Umbilical cord (tissue), 2 donors: ENCODE measurements around the gene TNXB. TPM values are rescaled to one million over a fixed set of nuclear protein-coding genes. Genes with fewer than 3 reads are reported as not detected.
"Not testable (repeated sequence)": the region's sequence is repeated elsewhere in the genome, so short reads cannot be mapped to it uniquely, and the experiment has no call there.

Experiments
- DNase-seq: peaks from one replicate; pipeline ENCODE4 v3.0.0-alpha.2; 2015; ENCODE audit warnings: low spot score
- total RNA-seq: library from RNA; depleted of rRNA; stranded (reverse); fragments of >200 nt; gene quantifications from one replicate; pipeline ENCODE4 v1.2.3, GENCODE V29; 2014; ENCODE audit warnings: low replicate concordance; ENCODE audit not compliant: insufficient read depth

Gene TNXB
- total RNA-seq, 1 donor from 2014 or later: 24.1 TPM

DNA sequence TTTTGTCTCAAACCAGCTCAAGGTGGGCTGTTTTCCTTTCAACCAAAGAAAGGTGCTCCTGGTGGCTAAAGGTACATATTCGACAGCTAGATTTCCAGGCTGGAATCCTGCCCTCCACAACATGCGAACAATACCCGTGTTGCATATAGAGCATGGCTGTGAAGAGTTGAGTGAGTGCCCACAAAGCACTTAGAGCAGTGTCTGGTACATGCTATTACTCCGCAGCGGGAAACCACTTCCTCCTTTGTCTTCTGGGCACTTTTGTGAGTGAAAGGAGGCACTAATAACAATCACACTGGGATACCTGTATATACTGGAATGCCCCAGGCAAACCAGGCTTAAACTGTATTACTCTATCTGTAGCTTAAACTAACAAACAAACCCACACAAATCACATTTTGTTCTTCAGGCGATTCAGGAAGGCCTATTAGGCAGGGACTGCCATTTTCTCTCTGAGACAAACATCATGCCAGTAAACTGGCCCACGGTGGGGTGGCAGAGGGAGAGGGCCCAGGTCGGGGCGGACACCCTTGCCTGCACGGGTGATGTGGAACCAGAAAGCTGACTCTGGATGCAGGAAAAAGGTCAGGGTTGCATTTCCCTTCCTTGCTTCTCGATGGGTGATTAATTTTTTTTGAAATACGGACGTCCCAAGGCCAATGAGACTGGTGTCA is 104.1 kb downstream of the TNXB start:
- DNase-seq: not testable (repeated sequence)

DNA sequence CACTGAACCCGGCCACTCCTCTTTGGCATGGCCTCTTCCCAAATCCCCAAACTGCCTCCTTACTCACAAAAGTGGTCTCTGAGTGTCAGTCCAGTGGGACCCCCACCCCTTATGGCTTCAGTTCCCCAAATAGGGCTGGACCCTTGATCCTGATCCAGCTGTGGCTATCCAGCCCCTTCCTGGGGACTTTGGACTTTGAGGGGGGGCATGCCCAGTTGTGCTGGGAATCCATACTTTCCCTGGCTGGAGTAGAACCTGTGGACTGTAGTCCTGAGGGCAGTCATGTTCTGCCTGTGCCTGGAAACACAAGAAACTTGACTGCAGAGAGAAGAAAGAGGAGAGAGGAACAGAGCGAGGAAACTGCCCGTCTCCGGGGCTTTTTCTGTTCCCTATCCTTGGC is 104.7 kb downstream of the TNXB start:
- not testable (repeated sequence) for DNase-seq

DNA sequence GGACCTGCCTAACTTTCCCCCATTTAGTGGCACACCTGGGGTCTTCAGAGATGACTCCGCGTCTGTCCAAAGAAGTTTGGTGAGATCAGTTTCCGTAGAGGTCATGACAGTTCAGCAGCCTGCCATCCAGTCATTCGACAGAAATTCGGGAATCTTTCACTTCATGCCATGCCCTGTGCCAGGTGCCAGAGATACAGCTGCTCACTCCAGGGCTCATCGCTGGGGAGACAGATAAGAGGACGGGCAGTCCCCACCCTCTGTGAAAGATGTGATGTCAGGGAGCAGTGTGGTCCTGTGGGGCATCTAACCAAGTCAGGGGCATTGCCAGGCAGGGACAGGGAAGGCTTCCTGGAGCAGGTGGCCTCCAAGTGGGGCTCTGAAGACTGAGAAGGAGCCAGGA is 105.8 kb downstream of the TNXB start:
- not testable (repeated sequence) for DNase-seq

DNA sequence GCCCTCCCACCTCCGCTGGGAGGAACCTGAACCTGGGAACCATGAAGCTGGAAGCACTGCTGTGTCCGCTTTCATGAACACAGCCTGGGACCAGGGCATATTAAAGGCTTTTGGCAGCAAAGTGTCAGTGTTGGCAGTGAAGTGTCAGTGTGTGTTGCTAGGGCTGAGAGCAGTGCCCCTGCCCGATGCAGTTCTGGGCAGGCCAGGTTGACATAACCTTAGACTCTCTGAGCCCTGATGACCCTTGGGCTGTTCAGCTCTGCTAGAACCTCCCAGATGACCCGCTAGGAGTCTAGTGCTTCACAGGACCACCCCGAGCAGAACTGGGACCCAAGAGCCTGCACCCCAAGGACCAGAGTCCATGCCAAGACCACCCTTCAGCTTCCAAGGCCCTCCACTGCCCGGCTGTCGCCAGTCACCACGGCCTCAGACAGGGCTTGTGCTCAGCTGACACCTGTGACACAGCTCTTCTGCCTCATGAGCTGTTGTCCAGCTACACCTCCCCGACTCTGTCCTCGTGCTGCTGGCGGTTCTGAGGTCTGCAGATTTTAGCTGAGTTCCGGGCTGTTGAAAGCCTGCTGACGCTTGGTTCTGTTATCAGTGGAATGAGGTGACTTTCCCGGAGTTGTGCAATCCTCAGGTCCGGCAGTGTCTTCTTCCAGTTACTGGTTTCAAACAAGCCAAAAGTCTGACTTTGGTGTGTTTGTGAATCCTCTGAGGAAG is 106.4 kb downstream of the TNXB start:
- not testable (repeated sequence) for DNase-seq

DNA sequence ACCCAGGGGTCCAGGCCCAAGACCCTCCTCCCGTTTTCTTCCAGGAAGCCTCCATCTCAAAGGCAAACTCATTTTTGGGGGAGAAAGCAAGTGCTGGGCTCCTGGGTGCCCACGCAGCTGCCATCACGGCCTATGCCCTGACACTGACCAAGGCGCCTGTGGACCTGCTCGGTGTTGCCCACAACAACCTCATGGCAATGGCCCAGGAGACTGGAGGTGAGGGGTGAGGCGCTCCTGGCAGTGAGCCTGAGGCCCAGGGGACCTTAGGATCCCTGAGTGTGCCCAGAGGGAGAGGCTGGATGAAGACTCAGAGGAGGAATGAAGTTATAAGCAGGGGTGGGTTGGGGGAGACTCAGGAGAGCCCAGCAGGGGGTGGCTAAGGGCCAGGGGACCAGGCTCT is 112.8 kb downstream of the TNXB start:
- not testable (repeated sequence) for DNase-seq

DNA sequence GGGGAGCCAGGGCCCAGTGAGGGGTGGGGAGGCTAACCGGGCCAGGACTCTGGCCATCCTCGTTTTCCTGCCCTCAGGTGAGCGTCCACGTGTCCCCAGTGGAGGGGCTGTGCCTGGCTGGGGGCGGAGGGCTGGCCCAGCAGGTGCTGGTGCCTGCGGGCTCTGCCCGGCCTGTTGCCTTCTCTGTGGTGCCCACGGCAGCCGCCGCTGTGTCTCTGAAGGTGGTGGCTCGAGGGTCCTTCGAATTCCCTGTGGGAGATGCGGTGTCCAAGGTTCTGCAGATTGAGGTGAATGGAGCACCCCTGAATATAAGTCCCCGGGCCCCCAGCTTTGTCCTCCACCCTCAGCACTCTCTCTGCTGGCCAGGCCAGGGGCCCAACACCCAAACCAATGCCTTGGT is 114.7 kb downstream of the TNXB start:
- DNase-seq: not testable (repeated sequence)

Other genes starting within 250 kb of the TNXB start
- gene NEU1, start 246.5 kb downstream of the TNXB start, total RNA-seq: 47.9 TPM
- 0.96 TPM for gene SLC44A4, start 230.3 kb downstream of the TNXB start, total RNA-seq
- gene EHMT2, start 211.6 kb downstream of the TNXB start, total RNA-seq: 33.9 TPM
- gene ZBTB12, start 207.3 kb downstream of the TNXB start, total RNA-seq: 1.9 TPM
- 27.0 TPM for gene C2, start 181.6 kb downstream of the TNXB start, total RNA-seq
- gene CFB, start 163.2 kb downstream of the TNXB start, total RNA-seq: 34.7 TPM
- gene NELFE, start 150.4 kb downstream of the TNXB start, total RNA-seq: 54.9 TPM
- gene SKIC2, start 150.2 kb downstream of the TNXB start, total RNA-seq: 34.7 TPM
- 13.2 TPM for gene DXO, start 137.2 kb downstream of the TNXB start, total RNA-seq
- 26.2 TPM for gene C4A, start 127.3 kb downstream of the TNXB start, total RNA-seq
- 32.3 TPM for gene C4B, start 94.5 kb downstream of the TNXB start, total RNA-seq
- gene CYP21A2, start 70.9 kb downstream of the TNXB start, total RNA-seq: not detected
- 14.4 TPM for gene ATF6B, start 18.9 kb upstream of the TNXB start, total RNA-seq
- 1.2 TPM for gene FKBPL, start 20.9 kb upstream of the TNXB start, total RNA-seq
- 1.2 TPM for gene PRRT1, start 42.6 kb upstream of the TNXB start, total RNA-seq
- gene PPT2, start 44.8 kb upstream of the TNXB start, total RNA-seq: 9.6 TPM
- 1.9 TPM for gene EGFL8, start 55.3 kb upstream of the TNXB start, total RNA-seq
- gene AGPAT1, start 66.7 kb upstream of the TNXB start, total RNA-seq: 11.1 TPM
- gene RNF5, start 69.1 kb upstream of the TNXB start, total RNA-seq: 29.4 TPM
- gene AGER, start 74.9 kb upstream of the TNXB start, total RNA-seq: 2.9 TPM
- 42.6 TPM for gene PBX2, start 80.9 kb upstream of the TNXB start, total RNA-seq
- 1.2 TPM for gene GPSM3, start 83.3 kb upstream of the TNXB start, total RNA-seq
- 6.7 TPM for gene NOTCH4, start 114.7 kb upstream of the TNXB start, total RNA-seq